Keratinocyte (primary cell): ENCODE results near the gene TTYH2.

ENCODE experiments used
- EZH2 ChIP-seq: IDR thresholded peaks from one replicate; pipeline ENCODE4 v1.6.1; 2012; ENCODE audit warnings: inconsistent platforms, mild to moderate bottlenecking, low read length, moderate library complexity
- TF ChIP-seq, protein P1 (sequence below), 3 experiments: IDR thresholded peaks in 1 of 3; conservative IDR thresholded peaks in 1 of 3; optimal IDR thresholded peaks in 1 of 3; 2 replicates in 2 of 3; 3 replicates in 1 of 3; pipeline versions ENCODE3 to v1.5.1; 2011; ENCODE audit warnings: low read length in 3 of 3, mild to moderate bottlenecking in 3 of 3, moderate library complexity in 2 of 3, control low read depth in 1 of 3, inconsistent platforms in 1 of 3; ENCODE audit not compliant: insufficient read depth in 2 of 3; ENCODE audit errors: extremely low read depth in 1 of 3

DNA sequence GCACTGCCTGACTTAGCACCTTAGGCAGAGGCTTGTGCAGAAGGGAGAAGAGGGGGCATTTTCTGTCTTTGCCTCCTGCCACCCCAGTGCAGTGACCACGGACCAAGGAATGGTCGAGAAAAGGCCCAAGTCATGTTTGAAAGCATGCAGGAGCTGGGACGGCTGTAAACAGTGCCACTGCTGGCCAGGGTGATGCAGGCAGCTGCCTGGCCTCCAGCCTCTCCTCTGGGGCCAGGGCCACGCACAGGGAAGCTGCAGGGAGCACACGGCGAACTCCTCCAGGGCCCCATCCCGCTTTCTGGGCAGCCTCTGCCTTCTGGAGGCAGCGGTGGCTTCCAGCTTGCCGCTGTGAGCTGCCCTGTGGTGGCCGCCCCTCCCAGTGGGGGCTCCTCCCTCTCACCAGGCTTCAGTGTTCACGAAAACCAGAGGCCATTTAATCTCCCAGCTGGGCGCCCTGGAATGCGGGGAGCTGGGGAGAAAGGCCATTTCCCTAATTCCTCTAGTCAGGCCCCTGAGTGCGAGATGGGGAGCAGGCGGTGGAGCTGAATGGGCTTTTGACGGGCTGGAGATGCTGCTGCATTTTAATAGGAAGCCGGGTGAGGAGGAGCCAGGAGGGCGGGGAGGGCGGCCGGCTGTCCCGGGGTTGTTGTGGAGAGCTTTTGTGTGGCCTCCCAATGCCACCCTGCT, 31.9 kb downstream of the TTYH2 start:
- TF ChIP-seq EZH2: no peak
- TF ChIP-seq, protein P1, sequence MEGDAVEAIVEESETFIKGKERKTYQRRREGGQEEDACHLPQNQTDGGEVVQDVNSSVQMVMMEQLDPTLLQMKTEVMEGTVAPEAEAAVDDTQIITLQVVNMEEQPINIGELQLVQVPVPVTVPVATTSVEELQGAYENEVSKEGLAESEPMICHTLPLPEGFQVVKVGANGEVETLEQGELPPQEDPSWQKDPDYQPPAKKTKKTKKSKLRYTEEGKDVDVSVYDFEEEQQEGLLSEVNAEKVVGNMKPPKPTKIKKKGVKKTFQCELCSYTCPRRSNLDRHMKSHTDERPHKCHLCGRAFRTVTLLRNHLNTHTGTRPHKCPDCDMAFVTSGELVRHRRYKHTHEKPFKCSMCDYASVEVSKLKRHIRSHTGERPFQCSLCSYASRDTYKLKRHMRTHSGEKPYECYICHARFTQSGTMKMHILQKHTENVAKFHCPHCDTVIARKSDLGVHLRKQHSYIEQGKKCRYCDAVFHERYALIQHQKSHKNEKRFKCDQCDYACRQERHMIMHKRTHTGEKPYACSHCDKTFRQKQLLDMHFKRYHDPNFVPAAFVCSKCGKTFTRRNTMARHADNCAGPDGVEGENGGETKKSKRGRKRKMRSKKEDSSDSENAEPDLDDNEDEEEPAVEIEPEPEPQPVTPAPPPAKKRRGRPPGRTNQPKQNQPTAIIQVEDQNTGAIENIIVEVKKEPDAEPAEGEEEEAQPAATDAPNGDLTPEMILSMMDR (optimal IDR thresholded peaks at IDR 0.05 in 1 of 3, IDR thresholded peaks at IDR 0.05 in 1 of 3, conservative IDR thresholded peaks at IDR 0.05 in 1 of 3; ENCODE audit: extremely low read depth in 1 of 3, insufficient read depth in 2 of 3, low read length in 3 of 3): no peak
